MM.1S (cell line): ENCODE data around the gene SLC25A46.

ENCODE experiments used
- DNase-seq: peaks from one replicate; pipeline ENCODE4 v3.0.0-alpha.2; 2015
- H2AFZ ChIP-seq: fragments of 300-600 bp; sonication (generic); 2 replicates; pipeline ENCODE4 v1.6.0; 2016; ENCODE audit warnings: antibody characterized with exemption, low read length
- H3F3A ChIP-seq: fragments of 300-600 bp; sonication (generic); 2 replicates; pipeline ENCODE4 v1.6.1; 2016; ENCODE audit warnings: mild to moderate bottlenecking, antibody characterized with exemption, low read length, moderate library complexity, mixed read lengths; ENCODE audit not compliant: insufficient read depth
- H3K27ac ChIP-seq: fragments of 300-600 bp; sonication (generic); 2 replicates; pipeline ENCODE4 v1.5.1; 2016; ENCODE audit warnings: mild to moderate bottlenecking, low read length
- H3K27me3 ChIP-seq: fragments of 300-600 bp; sonication (generic); replicated peaks from 2 replicates; pipeline ENCODE4 v1.6.0; 2016; ENCODE audit warnings: low read length; ENCODE audit not compliant: insufficient read depth
- H3K36me3 ChIP-seq: fragments of 300-600 bp; sonication (generic); replicated peaks from 2 replicates; pipeline ENCODE4 v1.6.1; 2016; ENCODE audit warnings: mild to moderate bottlenecking, low read length, mixed read lengths; ENCODE audit not compliant: insufficient read depth
- H3K4me1 ChIP-seq: fragments of 300-600 bp; sonication (generic); 2 replicates; pipeline ENCODE4 v1.6.1; 2016; ENCODE audit warnings: low read length, mixed read lengths
- H3K4me2 ChIP-seq: fragments of 300-600 bp; sonication (generic); 2 replicates; pipeline ENCODE4 v1.6.0; 2016; ENCODE audit warnings: low read depth, low read length
- H3K4me3 ChIP-seq: fragments of 300-600 bp; sonication (generic); 2 replicates; pipeline ENCODE4 v1.5.1; 2016; ENCODE audit warnings: low read length, mixed read lengths
- H3K79me2 ChIP-seq: fragments of 300-600 bp; sonication (generic); 2 replicates; pipeline ENCODE4 v1.6.1; 2016; ENCODE audit warnings: mixed run types, low read length, mixed read lengths
- H3K9ac ChIP-seq: fragments of 300-600 bp; sonication (generic); 2 replicates; pipeline ENCODE4 v1.6.1; 2016; ENCODE audit warnings: low read length, mixed read lengths
- H3K9me2 ChIP-seq: fragments of 300-600 bp; sonication (generic); replicated peaks from 2 replicates; pipeline ENCODE4 v1.6.1; 2016; ENCODE audit warnings: mild to moderate bottlenecking, low read length, mixed read lengths; ENCODE audit not compliant: insufficient read depth
- H3K9me3 ChIP-seq: fragments of 300-600 bp; sonication (generic); replicated peaks from 2 replicates; pipeline ENCODE4 v1.6.1; 2016; ENCODE audit warnings: mild to moderate bottlenecking, low read length, mixed read lengths; ENCODE audit not compliant: insufficient read depth
- H4K20me1 ChIP-seq: fragments of 300-600 bp; sonication (generic); 2 replicates; pipeline ENCODE4 v1.6.1; 2016; ENCODE audit warnings: mild to moderate bottlenecking, low read length, moderate library complexity, mixed read lengths; ENCODE audit not compliant: insufficient read depth
- CTCF ChIP-seq: fragments of 300-600 bp; sonication (generic); IDR thresholded peaks from 2 replicates; pipeline ENCODE4 v1.5.1; 2016; ENCODE audit warnings: antibody characterized with exemption, low read length, mixed read lengths
- EZH2 ChIP-seq: fragments of 300-600 bp; sonication (generic); optimal IDR thresholded peaks from 2 replicates; pipeline ENCODE3; 2017; ENCODE audit warnings: low read depth, mild to moderate bottlenecking, antibody characterized with exemption, low read length, mixed read lengths
- EZH2phosphoT487 ChIP-seq: fragments of 300-600 bp; sonication (generic); IDR thresholded peaks from 2 replicates; pipeline ENCODE4 v1.6.1; 2018; ENCODE audit warnings: antibody characterized with exemption, low read length

Gene SLC25A46

GRCh38 chr5:110769000-110769681 lies 30.3 kb downstream of the SLC25A46 start:
- Histone ChIP-seq H3K27me3 (no peaks in the 10 kb centered on the region), H2AFZ (no peak overlapping the region), H3K9me2 (no peaks in the 10 kb centered on the region), H3K27ac (no peak overlapping the region), H3K4me1 (peaks cover 7% of the 10 kb centered on the region; the same call in 1 of the 2 replicates), H3K4me3 (no peak overlapping the region), H3K4me2 (no peak overlapping the region), H3K79me2 (no peaks in the 10 kb centered on the region), H3K36me3 (no peaks in the 10 kb centered on the region), H3F3A (no peaks in the 10 kb centered on the region), H3K9me3 (no peaks in the 10 kb centered on the region), H3K9ac (no peak overlapping the region), H4K20me1 (no peaks in the 10 kb centered on the region)
- TF ChIP-seq EZH2phosphoT487, result no peak
- no peak for TF ChIP-seq EZH2
- no peak for TF ChIP-seq CTCF
- DNase-seq, result no peak

DNA sequence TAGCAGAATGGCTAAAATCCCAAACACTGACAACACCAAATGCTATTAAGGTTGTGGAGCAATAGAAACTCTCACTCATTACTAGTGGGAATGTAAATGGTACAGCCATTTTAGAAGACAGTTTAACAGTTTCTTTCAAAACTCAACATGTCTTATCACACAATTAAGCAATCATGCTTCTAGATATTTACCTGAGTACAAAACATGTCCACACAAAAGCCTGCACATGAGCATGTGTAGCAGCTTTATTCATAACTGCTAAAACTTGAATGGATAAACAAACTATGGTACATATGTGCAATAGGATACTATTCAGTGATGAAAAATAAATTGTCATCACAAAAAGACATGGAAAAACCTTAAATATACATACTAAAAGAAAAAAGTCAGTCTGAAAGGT lies 31.5 kb downstream of the SLC25A46 start:
- Histone ChIP-seq H3K4me1 (peaks cover 7% of the 10 kb centered on the region; the same call in 1 of the 2 replicates), H3K36me3 (no peaks in the 10 kb centered on the region), H3F3A (no peaks in the 10 kb centered on the region), H3K9ac (no peak overlapping the region), H3K9me2 (no peaks in the 10 kb centered on the region), H3K4me2 (no peak overlapping the region), H3K9me3 (no peaks in the 10 kb centered on the region), H3K79me2 (no peaks in the 10 kb centered on the region), H2AFZ (no peak overlapping the region), H3K27ac (no peak overlapping the region), H4K20me1 (no peaks in the 10 kb centered on the region), H3K27me3 (no peaks in the 10 kb centered on the region), H3K4me3 (no peak overlapping the region)
- DNase-seq, result no peak
- no peak for TF ChIP-seq CTCF
- no peak for TF ChIP-seq EZH2
- TF ChIP-seq EZH2phosphoT487, result no peak

DNA sequence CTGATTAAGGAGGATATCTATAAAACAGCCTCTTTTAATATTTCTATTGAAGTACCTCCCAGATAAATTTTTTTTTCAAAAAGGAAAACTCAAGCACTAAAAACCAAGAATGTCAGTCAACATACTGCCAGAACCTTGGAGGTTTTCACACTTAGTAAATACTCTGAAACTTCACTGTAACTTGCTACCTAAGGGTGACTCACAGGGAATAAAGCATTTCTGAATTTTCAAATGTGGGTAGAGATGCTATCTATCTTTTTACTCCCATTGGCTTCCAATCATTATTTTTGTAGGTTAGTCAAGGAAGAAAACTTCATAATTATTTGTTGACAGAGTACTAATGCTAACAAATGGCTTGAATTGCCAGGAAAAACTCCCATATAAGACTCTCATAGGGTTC lies 46.1 kb downstream of the SLC25A46 start:
- H3K9me2 ChIP-seq, result no peaks in the 10 kb centered on the region
- H2AFZ ChIP-seq, result no peak overlapping the region
- no peaks in the 10 kb centered on the region for H3K36me3 ChIP-seq
- no peak overlapping the region for H3K4me2 ChIP-seq
- H3K79me2 ChIP-seq, result no peaks in the 10 kb centered on the region
- H3K9me3 ChIP-seq, result no peaks in the 10 kb centered on the region; the same call in 1 of the 2 replicates
- no peak overlapping the region for H3K4me3 ChIP-seq
- DNase-seq, result no peak
- H3F3A ChIP-seq, result no peaks in the 10 kb centered on the region
- no peak overlapping the region for H3K9ac ChIP-seq
- no peaks in the 10 kb centered on the region for H3K4me1 ChIP-seq
- TF ChIP-seq EZH2phosphoT487 (no peak), EZH2 (no peak), CTCF (no peak)
- no peaks in the 10 kb centered on the region for H4K20me1 ChIP-seq
- no peaks in the 10 kb centered on the region for H3K27me3 ChIP-seq
- H3K27ac ChIP-seq, result no peak overlapping the region
